Brain pericyte (primary cell): ENCODE measurements around the gene C20orf173.

Experiments used
- DNase-seq: peaks from one replicate; pipeline ENCODE4 v3.0.0-alpha.2; 2012; ENCODE audit warnings: low read depth, low spot score

Gene C20orf173

DNA sequence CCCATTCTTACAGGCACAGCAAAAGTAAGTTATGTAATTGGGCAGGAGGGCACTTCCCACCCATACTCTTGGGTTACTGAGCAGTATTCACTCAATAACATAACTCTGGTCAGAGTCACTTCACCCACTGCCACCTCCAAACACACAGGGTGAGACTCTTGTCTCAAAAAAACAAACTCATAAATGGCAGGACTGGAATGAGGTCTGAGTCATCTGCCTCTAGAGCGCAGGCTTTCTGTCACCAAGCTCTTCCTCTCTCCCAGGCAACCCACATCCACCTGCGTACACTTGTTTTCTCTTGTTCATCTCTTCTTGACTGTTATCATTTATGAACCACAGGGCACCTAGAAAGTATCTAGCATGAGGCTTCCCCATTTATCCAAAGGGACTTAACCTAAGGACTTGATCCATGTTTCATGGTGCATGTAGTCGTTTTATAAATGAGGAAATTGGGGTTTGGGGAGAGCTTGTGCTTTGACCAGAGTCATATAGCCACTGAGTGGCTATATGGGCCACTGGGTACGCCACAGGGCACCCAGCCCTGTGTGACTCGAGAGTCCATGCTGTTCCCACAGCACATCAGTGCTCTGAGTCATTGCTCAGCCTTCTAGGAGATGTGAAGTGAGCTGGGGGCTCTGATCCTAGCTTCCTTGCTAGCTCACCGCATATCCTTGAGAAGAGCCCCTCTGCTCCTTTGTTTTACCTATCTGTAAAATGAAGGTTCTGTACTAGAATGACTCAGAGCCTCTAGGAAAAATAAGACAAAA, 22.4 kb downstream of the C20orf173 start:
- DNase-seq = no peak

GRCh38 chr20:35506179-35506578, 23.3 kb downstream of the C20orf173 start:
- DNase-seq = no peak

DNA sequence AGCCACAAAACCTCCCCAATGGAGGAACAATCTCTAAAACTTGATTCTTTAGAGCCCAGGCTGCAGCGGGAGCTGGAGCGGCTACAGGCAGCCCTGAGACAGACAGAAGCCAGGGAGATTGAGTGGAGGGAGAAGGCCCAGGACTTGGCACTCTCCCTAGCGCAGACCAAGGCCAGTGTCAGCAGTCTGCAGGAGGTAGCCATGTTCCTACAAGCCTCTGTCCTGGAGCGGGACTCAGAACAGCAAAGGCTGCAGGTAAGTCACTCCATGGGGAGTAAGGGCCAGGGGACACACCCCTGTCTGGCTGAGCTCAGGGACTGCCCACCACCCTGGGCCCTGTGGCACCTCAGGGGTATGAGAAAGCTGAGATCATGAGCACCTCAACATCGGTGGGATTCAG, 24.7 kb downstream of the C20orf173 start:
- DNase-seq = no peak

DNA sequence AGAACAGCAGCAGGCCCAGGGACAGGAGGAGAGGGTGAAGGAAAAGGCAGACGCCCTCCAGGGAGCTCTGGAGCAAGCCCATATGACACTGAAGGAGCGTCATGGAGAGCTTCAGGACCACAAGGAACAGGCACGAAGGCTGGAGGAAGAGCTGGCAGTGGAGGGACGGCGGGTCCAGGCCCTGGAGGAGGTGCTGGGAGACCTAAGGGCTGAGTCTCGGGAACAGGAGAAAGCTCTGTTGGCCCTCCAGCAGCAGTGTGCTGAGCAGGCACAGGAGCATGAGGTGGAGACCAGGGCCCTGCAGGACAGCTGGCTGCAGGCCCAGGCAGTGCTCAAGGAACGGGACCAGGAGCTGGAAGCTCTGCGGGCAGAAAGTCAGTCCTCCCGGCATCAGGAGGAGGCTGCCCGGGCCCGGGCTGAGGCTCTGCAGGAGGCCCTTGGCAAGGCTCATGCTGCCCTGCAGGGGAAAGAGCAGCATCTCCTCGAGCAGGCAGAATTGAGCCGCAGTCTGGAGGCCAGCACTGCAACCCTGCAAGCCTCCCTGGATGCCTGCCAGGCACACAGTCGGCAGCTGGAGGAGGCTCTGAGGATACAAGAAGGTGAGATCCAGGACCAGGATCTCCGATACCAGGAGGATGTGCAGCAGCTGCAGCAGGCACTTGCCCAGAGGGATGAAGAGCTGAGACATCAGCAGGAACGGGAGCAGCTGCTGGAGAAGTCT, 25.5 kb downstream of the C20orf173 start:
- DNase-seq = peak; percentile 67

DNA sequence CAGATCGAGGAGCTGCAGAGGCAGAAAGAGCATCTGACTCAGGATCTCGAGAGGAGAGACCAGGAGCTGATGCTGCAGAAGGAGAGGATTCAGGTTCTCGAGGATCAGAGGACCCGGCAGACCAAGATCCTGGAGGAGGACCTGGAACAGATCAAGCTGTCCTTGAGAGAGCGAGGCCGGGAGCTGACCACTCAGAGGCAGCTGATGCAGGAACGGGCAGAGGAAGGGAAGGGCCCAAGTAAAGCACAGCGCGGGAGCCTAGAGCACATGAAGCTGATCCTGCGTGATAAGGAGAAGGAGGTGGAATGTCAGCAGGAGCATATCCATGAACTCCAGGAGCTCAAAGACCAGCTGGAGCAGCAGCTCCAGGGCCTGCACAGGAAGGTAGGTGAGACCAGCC, 26.2 kb downstream of the C20orf173 start:
- no peak for DNase-seq

GRCh38 chr20:35502352-35502751, 27.1 kb downstream of the C20orf173 start:
- no peak for DNase-seq

- no peak for DNase-seq
Measured at GRCh38 chr20:35499271-35499670, 30.2 kb downstream of the C20orf173 start.

DNA sequence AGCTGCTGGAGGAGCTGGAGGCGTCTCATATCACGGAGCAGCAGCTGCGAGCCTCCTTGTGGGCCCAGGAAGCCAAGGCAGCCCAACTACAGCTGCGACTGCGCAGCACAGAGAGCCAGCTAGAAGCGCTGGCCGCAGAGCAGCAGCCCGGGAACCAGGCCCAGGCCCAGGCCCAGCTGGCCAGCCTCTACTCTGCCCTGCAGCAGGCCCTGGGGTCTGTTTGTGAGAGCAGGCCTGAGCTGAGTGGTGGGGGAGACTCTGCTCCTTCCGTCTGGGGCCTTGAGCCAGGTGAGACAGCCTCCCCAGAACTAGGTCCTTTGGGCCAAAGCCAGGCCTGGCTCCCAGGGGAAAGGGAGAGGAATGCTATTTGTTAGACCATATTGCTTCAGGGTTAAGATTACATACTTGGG, 31.7 kb downstream of the C20orf173 start:
- no peak for DNase-seq

GRCh38 chr20:35497320-35497719, 32.1 kb downstream of the C20orf173 start:
- no peak for DNase-seq

DNA sequence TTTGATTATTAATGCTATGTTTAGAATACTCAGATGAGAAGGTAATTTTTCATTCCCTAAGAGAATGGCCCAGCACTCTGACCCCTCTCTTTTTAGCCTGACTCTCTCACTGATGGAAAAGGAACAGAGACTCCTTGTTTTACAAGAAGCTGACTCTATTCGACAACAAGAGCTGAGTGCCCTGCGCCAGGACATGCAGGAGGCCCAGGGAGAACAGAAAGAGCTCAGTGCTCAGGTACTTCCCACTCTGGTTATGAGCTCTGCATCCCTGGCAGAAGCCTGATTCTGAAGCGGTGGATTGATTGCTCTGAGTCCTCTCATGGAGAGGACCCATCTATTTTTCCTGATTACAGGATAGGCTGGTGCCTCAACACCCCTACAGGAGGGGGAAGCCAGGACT, 33.0 kb downstream of the C20orf173 start:
- no peak for DNase-seq

- DNase-seq = no peak
Measured at GRCh38 chr20:35492352-35492751, 37.1 kb downstream of the C20orf173 start.

DNA sequence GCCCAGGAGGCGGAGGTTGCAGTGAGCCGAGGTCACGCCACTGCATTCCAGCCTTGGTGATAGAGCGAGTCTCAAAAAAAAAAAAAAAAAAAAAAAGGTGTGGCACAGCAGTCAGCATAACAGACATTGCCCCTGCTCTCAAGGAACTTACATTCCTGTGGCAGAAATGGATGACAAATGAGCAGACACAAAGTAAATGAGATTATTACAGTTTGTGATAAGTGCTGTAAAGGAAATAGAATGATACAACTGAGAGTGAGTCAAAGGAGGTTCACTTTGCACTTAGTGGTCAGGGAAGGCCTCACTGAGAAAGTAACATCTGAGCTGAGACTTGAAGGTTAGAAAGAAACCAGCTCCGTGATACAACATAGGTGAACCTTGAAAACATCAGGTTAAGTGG, 37.6 kb downstream of the C20orf173 start:
- no peak for DNase-seq

DNA sequence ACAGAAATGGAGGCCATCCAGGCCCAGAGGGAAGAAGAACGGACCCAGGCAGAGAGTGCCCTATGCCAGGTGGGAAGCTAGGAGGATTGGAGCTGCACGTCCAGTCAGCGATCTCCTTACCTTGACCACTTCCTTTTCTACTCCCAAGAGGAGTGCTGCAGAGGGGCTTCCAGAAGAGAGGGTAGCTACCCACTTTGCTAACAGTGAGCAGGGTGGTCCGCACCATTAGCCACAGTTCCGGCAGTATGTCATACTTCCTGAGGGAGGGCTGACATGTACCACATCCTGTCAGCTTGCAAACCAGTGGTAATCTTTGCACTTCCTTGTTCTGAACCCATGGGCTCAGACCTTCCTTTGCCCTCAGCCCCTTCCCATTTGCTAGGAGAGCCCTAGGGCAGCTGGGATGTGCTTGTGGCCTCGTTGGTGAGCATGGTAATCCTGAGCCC, 38.7 kb downstream of the C20orf173 start:
- DNase-seq = no peak

DNA sequence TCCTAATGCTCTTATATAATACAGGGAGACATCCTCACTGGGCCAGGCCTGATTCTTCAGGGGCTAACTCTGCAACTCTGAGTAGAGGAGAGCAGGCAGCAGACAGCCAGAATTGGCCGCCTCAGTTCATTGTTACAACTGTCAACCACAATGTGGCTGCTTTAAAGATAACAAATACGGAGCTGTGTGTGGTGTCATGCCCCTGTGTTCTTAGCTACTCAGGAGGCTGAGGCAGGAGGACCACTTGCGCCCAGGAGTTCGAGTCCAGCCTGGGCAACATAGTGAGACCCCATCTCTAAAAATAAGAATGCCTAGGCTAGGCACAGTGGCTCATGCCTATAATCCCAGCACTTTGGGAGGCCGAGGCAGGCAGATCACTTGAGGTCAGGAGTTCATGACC, 39.7 kb downstream of the C20orf173 start:
- no peak for DNase-seq

GRCh38 chr20:35487479-35487878, 42.0 kb downstream of the C20orf173 start:
- DNase-seq = no peak

DNA sequence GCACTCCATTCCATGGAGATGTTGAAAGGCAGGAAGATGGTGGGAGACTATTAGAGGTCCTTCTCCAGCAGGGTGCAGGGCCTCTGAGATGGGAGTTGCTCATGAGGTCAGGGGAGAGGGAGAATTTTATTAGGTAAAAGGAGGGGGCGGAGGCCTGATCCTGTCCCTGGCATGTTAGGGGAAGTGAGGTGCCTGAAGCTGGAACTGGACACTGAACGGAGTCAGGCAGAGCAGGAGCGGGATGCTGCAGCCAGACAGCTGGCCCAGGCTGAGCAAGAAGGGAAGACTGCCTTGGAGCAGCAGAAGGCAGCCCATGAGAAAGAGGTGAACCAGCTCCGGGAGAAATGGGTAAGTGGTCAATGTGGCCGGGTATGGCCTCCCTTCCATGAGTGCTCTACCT, 49.7 kb downstream of the C20orf173 start:
- no peak for DNase-seq

- DNase-seq = no peak
Measured at GRCh38 chr20:35478804-35479472, 50.5 kb downstream of the C20orf173 start.
